NCI-H2171 (cell line): ENCODE measurements around the gene BCO1.
"Not testable (repeated sequence)": the region's sequence is repeated elsewhere in the genome, so short reads cannot be mapped to it uniquely, and the experiment has no call there.

Source experiments
- DNase-seq: peaks from one replicate; lab custom pipeline; 2025; lab: John Stamatoyannopoulos, UW

The BCO1 gene

DNA sequence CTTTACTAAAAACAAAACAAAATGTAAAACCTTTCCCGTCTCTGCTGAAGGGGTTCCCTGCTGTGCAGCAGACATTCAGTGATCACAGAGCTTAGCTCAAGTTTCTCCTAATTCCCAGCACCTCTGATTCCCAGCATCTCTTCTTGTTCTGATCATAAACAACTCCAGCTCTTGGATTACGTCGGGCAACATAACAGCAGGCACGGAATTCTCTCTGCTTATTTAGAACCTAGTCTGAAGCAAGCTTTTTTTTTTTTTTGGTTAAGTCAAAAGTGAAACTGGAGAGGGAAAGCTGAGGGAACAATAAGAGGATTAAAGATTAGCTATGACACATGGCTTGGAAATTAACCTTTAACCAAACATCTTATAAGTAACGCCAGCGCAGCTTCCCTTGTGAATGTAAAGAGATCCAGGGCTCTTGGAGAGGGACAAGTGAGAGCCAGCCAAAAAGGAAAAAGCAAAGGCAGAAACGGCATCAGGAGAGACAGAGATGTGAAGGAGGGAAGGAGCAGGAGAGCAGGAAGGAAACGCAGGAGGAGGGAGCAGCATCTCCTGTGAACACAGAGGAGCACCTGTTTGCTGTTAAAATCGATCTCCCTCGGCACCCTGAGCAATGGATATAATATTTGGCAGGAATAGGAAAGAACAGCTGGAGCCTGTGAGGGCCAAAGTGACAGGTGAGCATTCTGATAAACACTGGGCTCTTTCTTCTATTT lies at the start of gene BCO1:
BCO1 (plus strand) TSS at position 394 of the 716 bp plus-strand sequence; CDS start at position 614, 220 bp downstream.
- peak; percentile 70 for DNase-seq

DNA sequence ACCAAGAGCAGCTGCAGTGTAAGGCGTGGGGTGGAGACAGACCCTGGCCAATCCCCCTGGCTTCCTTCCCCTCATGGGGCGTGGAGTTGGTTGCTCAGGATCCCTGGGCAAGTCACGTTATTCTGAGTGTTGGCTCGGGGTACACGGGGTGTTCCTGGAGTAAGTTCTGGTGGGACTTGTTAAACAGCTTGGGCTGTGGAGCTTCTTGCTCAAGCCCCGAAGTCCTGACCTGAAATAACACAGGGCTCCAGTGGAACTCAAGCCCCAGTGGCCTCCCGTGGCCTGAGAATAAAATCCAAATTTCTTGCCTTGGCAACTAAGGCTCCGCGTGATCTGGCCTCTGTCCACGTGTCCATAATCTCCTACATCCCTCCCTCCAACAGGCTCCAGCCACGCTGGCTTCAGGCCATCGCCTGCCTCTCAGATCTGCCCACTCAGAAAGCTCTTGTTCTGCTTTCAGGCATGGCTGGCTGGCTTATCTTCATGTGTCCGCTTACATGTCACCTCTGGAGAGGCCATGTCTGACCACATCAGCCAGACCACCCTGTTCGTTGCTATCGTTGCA lies 49.3 kb upstream of the BCO1 start:
- DNase-seq, result no peak

DNA sequence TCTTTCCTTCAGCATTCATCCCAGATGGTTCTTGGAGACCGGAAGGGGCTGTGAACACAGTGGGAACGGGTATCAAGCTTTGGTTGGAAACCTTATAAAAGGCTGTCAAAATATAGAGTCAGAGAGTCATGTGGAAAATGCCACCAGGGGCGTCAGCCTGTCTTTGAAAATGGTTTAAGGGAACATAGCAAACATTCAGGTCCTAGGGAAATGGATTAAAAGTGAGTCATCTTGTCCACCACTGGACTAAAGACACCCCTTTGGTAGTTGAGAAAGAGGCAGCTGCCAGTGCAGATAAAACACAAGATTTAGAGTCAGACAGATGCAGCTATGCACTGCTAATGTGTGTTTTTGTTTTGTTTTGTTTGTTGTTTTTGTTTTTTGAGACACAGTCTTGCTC lies 47.8 kb upstream of the BCO1 start:
- DNase-seq, result no peak

GRCh38 chr16:81195885-81196534 lies 42.5 kb upstream of the BCO1 start:
- DNase-seq, result no peak

DNA sequence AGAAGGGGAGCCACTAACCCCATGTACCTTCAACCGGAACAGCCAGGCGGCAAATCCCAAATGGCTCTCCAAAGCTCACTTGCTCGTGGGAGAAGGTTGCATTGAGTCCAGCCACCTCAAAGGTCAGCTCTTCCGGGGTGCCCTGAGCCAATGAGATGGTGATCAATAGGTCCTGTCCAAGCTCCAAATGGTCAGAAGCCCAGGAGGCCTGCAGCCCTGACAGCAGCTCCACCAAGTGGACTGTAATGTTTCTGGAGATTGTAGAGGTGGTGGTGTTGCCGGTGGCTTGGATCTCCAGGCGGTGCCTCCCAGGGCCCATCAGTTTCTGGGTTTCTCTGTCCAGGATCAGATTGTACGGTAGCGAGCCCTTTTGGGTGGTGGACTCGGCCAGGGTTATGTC lies 39.9 kb upstream of the BCO1 start:
- DNase-seq, result no peak

- DNase-seq, result no peak
Observed at GRCh38 chr16:81201267-81201666, 37.2 kb upstream of the BCO1 start.

DNA sequence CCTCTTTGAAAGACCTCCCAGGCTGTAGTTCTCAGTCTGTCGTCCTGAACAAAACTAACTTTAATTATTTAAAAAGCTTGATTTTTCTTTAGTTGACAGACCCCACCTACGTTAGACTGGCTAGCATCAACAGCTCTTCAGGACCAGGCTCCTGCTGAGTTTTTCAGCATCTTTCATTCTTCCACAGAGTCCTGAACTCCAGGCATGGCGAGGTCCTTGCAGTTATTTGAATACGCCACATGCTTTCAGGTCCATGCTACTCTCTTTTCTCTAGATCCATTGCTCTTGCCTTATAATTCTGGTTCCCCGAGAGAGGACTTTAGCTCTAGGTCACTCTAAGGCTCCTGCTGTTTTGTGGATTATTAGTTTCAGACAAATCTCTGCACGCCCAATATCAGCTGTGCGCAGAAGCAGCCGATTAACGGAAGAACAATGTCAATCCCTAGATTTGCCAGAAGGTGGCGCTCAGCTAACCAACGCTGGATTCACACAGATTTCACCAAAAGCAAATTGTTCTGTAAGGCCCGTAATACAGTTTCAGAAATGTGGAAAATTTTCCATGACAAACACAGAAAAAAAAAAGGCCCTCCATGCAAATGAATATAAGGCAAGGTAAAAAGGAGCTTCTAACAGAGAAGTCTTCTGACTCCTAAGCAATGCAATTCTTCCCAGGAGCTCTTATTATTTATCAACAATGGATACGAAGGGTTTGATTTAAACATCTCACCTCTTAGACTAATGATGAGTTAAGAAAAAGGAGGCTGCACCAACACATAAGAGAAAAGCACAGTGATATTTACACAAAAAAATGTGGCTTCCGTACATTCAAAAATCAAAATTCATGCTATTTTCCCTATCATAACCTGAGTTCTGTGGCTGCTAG lies 33.5 kb upstream of the BCO1 start:
- DNase-seq, result peak; percentile 30

GRCh38 chr16:81207076-81207475 lies 31.4 kb upstream of the BCO1 start:
- no peak for DNase-seq

DNA sequence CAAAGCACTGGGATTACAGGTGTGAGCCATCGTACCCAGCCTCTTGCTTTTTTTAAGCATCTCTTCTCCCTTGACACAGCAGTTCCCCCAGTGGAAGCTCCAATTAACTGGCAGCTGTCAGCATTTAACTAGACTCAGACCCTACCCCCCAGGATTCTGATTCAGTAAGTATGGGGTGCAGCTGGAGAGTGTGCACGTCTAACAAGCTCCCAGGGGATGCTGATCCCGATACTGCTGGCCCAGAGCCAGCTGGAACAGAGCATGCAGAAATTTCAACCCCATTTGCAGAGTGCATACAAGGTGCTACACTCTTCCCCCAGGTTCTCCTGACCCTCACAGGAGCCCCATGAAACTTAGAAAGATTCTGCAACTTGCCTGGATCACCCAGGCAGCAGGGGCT lies 27.7 kb upstream of the BCO1 start:
- DNase-seq, result peak; percentile 98

DNA sequence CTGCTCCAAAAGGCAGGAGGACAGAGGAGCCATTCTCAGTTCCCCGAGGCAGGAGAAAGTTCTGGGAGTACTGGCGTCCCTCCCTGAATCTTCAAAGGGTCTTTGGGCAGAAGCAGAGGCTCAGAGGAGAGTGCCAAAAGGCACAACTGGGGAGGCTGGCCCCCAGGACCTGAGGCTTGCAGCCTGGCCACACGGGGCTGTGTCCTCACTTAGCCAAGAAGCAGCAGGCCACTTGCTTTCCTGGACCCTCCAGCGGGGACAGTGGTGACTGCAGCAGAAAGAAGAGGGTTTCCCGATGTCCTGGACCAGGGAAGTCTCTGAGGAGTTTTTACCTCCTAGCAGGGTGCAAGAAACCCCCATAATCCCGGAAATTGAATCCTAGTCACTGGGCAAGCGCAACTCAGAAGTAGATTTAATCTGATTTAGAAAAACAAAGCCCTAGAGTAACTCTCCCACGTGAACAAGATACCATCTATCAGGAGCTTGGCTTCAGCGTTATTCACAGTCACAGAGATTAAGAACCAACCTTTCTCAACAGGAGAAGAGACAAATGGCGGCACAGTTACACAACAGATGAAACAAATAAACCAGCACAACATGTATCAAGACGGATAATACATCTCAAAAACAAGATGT lies 25.5 kb upstream of the BCO1 start:
- no peak for DNase-seq

DNA sequence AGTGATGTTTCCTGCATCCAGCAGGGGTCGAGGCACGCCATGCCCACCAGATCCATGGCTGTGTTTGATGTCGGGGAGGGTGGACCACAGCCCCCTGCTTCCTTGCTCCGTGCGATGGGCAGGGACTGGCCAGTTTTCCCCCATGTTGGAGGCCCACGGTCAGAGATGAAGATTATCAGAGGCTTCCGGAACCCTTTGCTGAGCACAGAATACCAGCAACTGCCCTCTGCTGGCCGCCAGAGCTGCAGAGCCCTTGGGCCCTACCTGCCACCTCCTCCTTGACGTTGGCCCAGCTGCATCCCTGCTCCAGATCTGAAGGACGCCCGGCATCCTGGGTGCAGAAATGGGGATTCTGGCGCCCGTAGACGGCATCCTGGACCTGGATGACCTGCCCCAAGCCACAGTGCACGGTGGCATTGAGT lies 23.7 kb upstream of the BCO1 start:
- no peak for DNase-seq

GRCh38 chr16:81216114-81216513 lies 22.4 kb upstream of the BCO1 start:
- DNase-seq, result no peak

DNA sequence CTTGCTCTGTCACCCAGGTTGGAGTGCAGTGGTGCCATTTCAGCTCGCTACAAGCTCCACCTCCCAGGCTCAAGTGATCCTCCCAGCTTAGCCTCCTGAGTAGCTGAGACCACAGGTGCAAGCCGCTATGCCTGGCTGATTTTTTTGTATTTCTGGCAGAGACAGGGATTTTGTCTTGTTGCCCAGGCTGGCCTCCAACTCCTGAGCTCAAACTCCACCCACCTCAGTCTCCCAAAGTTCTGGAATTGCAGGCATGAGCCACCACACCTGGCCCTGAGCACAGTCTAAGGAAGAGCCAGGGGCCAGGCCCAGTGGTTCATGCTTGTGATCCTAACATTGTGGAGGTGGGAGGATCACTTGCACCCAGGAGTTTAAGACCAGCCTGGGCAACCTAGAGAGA lies 21.8 kb upstream of the BCO1 start:
- no peak for DNase-seq

- no peak for DNase-seq
Observed at GRCh38 chr16:81219151-81219550, 19.3 kb upstream of the BCO1 start.

GRCh38 chr16:81220349-81220748 lies 18.1 kb upstream of the BCO1 start:
- DNase-seq, result no peak

DNA sequence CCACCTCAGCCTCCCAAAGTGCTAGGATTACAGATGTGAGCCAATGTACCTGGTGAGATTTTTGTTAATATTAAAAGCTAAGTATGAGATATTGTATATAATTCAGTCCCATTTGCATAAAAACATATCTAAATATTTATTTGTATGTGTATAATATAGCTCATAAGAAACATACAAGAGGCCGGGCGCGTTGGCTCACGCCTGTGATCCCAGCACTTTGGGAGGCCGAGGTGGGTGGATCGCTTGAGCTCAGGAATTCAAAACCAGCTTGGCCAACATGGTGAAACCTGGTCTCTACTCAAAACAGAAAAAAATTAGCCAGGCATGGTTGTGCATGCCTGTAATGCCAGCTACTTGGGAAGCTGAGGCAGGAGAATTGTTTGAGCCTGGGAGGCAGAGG lies 16.8 kb upstream of the BCO1 start:
- DNase-seq, result no peak

GRCh38 chr16:81224824-81225223 lies 13.7 kb upstream of the BCO1 start:
- no peak for DNase-seq

DNA sequence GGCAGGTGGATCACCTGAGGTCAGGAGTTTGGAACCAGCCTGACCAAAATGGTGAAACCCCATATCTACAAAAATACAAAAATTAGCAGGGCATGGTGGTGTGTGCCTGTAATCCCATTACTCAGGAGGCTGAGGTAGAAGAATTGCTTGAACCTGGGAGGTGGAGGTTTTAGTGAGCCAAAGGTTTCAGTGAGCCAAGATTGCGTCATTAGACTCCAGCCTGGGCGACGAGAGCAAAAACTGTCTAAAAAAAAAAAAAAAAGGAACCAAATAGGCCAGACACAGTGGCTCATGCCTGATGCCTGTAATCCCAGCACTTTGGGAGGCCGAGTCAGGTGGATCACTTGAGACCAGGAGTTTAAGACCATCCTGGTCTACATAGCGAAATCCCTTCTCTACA lies 12.8 kb upstream of the BCO1 start:
- DNase-seq, result not testable (repeated sequence)

DNA sequence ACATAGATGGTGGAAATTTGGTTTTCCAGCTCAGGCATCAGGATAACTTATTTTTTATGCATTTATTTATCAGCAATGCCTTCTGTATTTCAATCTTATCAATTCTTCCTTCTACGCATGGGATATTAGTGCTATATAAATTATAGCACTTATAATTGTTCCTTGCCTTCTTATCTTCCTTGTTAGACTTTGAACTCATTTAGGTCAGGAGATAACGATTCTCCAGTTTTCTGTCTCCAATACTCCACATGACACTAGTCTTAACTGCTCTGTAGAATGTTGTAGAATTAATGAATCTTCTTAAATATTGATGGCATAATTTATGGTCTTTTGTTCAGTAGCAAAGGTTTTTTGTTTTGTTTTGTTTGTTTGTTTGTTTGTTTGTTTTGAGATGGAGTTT lies 10.7 kb upstream of the BCO1 start:
- no peak for DNase-seq

DNA sequence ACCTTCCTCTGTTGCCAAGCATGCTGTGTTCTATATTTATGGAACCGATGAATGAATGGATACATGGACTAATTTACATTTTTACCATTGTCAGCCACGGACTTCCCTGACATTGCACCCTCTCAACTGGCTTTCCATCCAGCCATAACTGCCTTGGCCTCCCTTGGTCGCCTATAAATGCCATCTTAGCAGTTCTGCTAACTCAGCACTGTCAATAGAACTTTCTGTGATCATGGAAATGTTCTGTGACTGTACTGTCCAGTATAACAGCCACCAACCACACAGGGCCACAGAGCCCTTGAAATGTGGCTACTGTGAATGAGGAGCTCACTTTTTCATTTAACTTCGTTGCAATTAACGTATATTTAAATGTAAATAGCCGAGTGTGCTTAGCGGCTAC lies 8.7 kb upstream of the BCO1 start:
- DNase-seq, result no peak

DNA sequence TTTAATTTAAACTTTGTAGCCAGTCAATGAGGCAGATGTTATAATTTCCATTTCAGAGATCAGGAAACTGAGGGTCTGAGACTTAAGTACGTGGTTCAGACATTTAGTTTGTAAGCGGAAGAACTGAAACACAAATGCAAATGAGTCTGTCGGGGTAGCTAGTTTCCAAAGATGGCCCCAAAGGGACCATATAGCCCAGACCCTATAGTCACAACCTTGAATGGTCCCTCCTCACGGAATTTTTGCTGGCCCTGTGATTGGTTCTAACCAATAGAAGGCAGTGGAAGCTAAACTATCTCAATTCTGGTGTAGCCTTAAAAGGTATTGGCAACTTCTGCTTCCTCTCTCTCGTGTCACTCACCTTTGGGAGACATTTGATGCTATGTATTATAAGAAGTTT lies 7.5 kb upstream of the BCO1 start:
- no peak for DNase-seq

DNA sequence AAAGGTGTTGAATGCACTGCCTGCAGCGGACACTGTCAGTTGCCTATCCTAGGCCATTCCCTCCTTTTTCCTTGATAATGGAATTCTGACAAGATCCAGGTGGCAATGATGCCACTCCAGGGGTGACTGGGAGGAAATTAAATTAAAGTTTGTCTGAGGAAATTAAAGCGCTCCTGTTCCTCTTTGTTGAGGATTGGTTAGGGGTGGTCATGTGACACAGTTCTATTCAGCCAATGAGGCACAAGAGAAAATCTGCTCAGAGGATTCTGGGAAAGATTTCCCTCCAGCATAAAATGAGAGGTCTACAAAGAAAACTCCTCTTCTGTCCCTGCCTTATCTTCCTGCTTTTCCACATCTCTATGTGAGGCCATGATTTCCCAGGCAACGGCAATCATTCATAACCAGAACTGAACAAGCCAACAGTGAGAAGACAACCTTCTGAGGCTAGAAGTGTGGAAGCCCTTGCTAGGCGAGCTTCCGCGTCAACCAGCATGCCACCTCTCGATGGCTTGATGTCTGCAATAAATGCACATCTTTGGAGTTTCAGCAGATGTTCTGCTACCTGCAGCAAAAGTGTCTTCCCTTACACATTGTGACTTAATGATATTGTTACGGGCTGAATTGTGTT lies 5.6 kb upstream of the BCO1 start:
- no peak for DNase-seq
